Hepatocyte (in vitro differentiated cells): Measurements from ENCODE around the gene CA5B.

ENCODE experiments used
- CTCF ChIP-seq: fragments of 200-600 bp; sonication (generic); IDR thresholded peaks from 2 replicates; pipeline ENCODE4 v1.5.1; 2016; ENCODE audit warnings: antibody characterized with exemption, mild to moderate bottlenecking; ENCODE audit not compliant: poor library complexity
- EZH2 ChIP-seq: fragments of 200-600 bp; sonication (generic); IDR thresholded peaks from 2 replicates; pipeline ENCODE4 v1.6.1; 2016; ENCODE audit warnings: antibody characterized with exemption, mild to moderate bottlenecking, borderline replicate concordance
- EZH2phosphoT487 ChIP-seq: fragments of 200-600 bp; sonication (generic); IDR thresholded peaks from one replicate; pipeline ENCODE4 v1.6.1; 2018; ENCODE audit warnings: antibody characterized with exemption, mild to moderate bottlenecking, low read depth, moderate library complexity; ENCODE audit not compliant: unreplicated experiment, severe bottlenecking

GRCh38 chrX:15834827-15835595 is 96.9 kb downstream of the CA5B start:
- TF ChIP-seq CTCF (no peak), EZH2 (no peak), EZH2phosphoT487 (no peak)
